ENCODE measurements around the gene OMP. TPM values are rescaled to one million over a fixed set of nuclear protein-coding genes. Genes with fewer than 3 reads are reported as not detected.

OMP gene
- total and polyA plus RNA-seq, 2 of the 4 experiments (the other 2 are of a cell fraction), result 0.27 TPM; not detected in 1

DNA sequence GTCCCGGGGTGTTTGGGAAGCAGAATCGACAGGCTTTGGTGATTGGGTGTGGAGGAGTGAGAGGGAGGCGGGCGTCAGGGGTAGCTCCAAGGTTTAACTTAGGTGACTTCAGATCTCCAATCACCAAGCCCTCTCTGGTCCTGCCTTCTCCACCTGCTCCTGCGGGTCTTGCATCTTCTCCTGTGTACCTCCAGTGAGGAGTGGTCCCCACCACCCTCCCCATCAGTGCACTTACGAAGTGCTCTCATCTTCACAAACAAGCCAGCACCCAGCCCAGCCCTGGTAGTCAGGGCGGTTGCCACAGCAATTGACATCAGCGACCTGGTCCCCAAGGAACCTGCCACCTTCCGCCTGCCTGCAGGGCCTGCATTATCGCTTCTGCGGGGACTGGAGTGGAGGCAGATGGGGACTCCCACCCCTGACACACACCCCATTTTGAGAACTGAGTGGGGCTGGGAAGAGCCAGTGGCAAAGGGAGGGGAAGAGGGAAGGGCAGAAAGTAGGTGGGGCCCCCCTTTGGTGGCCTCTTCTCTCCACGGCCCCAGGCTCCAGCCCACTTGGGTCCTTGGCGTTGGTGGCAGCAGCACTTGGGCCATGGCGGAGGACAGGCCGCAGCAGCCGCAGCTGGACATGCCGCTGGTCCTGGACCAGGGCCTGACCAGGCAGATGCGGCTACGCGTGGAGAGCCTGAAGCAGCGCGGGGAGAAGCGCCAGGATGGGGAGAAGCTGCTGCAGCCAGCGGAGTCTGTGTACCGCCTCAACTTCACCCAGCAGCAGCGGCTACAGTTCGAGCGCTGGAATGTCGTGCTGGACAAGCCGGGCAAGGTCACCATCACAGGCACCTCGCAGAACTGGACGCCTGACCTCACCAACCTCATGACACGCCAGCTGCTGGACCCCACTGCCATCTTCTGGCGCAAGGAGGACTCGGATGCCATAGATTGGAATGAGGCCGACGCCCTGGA lies at the start of gene OMP (continued):
- TF ChIP-seq, protein P1, sequence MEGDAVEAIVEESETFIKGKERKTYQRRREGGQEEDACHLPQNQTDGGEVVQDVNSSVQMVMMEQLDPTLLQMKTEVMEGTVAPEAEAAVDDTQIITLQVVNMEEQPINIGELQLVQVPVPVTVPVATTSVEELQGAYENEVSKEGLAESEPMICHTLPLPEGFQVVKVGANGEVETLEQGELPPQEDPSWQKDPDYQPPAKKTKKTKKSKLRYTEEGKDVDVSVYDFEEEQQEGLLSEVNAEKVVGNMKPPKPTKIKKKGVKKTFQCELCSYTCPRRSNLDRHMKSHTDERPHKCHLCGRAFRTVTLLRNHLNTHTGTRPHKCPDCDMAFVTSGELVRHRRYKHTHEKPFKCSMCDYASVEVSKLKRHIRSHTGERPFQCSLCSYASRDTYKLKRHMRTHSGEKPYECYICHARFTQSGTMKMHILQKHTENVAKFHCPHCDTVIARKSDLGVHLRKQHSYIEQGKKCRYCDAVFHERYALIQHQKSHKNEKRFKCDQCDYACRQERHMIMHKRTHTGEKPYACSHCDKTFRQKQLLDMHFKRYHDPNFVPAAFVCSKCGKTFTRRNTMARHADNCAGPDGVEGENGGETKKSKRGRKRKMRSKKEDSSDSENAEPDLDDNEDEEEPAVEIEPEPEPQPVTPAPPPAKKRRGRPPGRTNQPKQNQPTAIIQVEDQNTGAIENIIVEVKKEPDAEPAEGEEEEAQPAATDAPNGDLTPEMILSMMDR (conservative IDR thresholded peaks at IDR 0.05; ENCODE audit: low read depth, low read length), result no peak
- TF ChIP-seq FOS (IDR thresholded peaks at IDR 0.05; ENCODE audit: low read depth, low read length), result no peak

All from IMR-90 (cell line).